Fibroblast of upper back skin (primary cell): ENCODE data around the gene CLDN22.

Source experiments
- DNase-seq: peaks from one replicate; pipeline ENCODE4 v3.0.0-alpha.2; 2013

CLDN22 gene

GRCh38 chr4:183318656-183319055, 1.4 kb downstream of the CLDN22 start:
- no peak for DNase-seq

DNA sequence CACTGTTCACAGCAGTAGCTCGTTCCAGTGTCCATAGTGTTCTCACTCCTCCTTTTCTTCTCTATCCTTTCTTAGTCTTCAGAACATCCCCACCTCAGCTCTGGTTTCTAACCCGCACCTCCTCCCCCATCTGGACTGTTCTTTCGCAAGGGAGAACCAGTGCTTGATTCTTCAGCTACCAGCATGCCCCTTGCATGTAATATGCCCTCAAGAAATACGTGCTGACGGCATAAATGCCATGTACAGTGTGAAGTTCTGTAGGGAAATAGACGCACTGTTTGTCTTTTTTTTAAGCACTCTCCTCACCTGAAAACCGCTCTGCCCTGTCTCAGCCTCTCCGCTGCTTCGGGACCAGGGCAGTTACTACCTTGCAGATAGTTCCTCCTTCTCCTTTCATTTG, 5.3 kb downstream of the CLDN22 start:
- DNase-seq = no peak

- DNase-seq = no peak
These were observed 5.7 kb downstream of the CLDN22 start for GRCh38 chr4:183314336-183314735.

DNA sequence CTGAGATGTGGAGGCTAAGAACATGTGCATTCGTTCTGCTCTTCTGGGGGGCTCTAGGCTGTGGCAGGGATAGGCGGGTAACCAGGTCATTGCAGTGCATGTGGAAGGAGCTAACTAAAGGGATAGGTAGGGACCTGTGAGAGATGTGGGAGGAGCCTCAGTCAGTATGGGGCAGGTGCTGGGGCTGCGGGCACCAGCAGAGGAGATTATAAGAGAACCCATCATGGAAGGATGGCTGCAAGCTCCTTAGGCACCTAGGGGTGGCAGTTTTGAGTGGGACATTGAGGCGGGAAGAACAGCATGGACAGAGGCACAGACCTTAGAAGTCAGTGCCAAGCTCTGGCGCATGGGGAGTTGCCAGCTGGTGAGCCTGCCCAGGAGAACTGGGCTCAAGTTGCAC, 7.2 kb downstream of the CLDN22 start:
- DNase-seq = no peak

- DNase-seq = no peak
These were observed 13.3 kb downstream of the CLDN22 start for GRCh38 chr4:183306811-183307210.

DNA sequence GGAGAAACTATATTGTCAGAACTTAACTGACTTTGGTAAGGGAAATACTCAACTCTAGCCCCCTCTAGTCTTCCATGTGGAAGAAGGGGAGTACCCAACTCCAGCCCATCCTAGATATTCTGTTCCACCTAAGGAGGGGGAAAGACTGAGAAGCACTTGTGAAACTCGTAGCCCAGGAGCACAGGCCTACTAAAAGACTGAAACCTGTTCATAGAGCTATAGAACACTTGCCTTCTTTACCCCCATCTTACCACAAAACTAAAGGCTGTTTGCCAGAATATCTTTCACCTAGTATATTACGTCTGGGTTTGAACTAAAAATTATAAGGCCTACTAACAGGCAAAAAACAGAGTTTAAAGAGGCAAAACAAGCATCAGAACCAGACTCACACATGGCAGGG, 15.5 kb downstream of the CLDN22 start:
- DNase-seq = no peak

DNA sequence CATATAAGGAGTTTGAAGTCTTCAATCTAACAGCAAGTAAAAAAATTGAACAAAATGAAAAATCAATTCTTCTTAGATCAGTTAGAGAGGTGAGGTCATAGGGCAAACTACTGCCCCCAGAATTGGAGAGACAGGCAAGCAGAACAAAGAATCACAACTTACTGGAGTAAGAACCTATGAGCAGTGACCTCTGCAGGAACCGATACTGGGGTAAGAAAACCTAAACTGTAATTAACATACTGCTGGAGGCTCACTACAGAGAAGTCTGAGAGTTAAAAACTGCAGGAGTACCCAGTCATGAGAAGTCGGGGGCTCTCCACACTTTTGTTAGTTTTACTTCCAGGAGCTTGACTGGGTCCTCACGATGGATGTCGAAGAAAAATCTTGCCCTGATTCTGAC, 16.0 kb downstream of the CLDN22 start:
- DNase-seq = no peak

DNA sequence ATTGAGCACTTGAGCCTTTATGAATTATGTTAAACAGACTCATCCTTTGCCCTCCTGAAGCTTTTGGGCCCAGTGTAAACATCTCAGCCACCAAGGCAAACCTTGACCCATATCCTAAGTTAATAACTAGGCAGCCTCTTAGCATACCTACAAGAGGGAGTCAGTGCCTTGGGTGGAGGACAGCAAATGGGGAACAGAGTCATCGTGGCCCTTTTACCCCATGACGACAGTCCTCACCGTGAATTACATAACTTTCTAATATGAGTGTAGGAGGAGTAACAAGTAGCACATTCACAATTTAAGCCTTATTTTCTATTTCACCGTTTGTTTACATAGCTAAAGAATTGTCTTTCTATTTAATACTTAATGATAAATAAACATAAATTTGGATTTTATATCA, 16.8 kb downstream of the CLDN22 start:
- no peak for DNase-seq

DNA sequence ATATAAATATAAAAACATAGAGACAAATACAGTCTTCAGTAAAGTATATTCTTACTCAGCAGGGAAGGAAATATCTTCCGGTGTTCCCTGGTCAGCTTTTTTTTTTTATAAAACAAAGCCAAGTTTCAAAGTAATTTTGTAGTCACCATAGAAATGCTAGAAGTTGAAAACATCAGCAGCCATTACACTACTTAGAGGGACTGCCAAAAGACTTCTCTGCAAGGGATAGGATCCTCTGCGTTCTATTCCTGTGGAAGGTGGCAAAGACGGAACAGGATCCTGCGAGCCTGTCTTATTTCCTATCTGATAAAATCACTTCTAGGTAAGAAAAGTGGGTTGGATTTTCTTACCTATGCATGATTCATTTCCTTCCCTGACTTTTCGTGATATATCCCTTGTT, 19.4 kb downstream of the CLDN22 start:
- no peak for DNase-seq

DNA sequence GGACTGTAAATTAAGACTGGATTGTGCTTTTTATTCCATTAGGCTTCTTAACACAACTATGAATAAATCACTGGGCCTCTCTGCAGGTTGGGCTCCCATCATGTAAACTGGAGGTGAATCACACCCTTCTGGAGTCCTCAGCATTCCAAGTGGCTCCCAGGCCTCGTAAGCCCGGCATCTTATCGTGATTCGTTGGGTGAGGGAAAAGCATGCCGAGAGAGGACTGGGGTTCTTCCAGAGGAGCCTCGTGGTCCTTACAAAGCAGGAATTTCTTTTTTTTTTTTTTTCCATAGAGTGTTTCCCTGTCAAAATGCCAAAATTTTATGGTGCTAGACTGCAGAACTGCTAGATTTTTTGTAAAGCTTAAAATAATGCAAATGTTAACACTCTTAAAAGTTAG, 20.0 kb downstream of the CLDN22 start:
- peak; percentile 60 for DNase-seq

DNA sequence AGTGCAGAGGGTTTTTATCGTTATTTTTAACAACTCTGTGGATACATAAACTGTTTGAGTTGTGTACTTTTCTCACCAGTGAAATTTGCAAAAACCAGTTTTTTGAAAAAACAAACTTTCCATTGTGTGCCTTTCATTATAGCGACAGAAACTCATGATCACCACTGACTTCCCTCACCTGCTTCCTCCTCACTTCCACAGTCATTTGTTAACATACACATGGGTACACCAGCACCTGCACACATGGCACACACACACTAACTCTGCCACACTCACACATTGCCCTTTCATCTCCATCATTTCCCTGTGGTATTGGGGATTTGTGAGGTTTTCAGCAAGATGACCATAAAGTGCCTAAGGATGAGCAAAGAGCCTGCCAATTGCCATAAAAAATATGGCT, 20.6 kb downstream of the CLDN22 start:
- no peak for DNase-seq

GRCh38 chr4:183297675-183298074, 22.4 kb downstream of the CLDN22 start:
- no peak for DNase-seq

- DNase-seq = no peak
These were observed 24.4 kb downstream of the CLDN22 start for GRCh38 chr4:183295711-183296110.

DNA sequence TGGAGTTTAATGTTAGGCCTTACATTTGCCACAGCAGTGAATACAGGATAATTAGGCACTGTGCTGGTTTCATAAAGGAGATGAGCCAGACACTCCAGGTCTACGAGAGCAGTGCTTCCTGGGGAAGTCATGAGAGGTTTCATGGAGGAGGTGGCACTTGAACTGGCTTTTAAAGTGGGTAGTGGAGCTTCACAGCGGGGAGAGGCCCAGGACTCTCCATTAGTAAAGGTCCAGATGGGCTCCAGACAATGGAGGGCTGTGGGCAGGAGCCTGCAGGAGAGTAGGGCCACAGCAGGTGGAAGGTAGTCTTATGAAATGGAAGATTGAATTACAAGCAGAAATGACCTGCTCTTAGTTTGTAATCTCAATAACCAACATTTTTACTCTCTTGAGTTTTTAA, 29.0 kb downstream of the CLDN22 start:
- no peak for DNase-seq

- no peak for DNase-seq
These were observed 30.4 kb downstream of the CLDN22 start for GRCh38 chr4:183289688-183290087.

GRCh38 chr4:183288955-183289354, 31.1 kb downstream of the CLDN22 start:
- DNase-seq = no peak

- no peak for DNase-seq
These were observed 32.4 kb downstream of the CLDN22 start for GRCh38 chr4:183287677-183288076.

DNA sequence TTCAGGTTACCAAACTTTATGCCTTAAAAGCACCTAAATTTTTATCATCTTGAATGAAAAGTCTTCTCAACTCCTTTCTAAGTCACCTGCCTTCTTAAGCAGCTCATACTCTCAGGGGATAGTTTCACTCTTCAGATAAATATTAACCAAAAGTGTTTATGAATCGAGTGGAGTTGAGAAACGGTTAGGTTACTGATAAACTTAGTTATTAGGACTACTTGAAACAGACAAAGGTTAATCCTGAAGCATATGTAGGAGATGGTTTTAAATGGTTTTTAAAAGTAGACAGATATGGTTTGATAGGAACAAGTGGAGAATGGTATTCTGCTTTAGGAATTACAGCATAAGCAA, 32.8 kb downstream of the CLDN22 start:
- no peak for DNase-seq

DNA sequence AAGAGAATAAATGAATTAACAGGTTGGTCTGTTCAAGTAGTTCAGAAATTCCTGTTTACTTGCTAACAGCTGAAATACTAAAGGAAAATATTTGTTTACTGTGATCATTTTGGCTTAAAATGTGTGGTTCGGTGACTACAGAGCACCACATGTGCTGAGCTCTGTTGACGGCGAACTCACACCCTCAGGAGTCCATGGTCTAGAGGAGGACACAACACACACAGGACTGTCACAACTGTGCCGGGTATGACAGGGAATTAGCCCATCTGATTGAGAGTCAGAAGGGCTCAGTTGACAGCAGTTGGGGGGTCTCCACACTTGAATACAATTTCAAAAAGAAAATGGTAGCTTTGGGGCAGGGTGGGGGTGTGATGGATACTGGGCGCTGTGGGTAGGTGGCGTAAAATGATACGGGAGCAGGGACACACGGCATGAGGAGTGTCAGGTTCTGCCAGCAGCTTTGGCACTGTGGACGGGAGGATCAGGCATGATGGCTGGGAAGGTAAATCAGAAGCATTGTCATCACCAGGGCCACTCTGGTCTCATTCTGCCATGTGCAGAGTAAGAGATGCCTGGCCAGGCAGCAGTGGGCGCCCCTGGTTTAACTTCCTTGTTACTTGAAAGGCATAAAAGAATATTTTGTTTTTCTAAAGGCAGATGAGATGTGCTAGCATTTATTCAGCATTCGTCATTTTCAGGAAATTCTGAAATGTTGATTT, 33.3 kb downstream of the CLDN22 start:
- no peak for DNase-seq

GRCh38 chr4:183285886-183286285, 34.2 kb downstream of the CLDN22 start:
- no peak for DNase-seq

GRCh38 chr4:183284965-183285364, 35.1 kb downstream of the CLDN22 start:
- peak; percentile 94 for DNase-seq

- no peak for DNase-seq
These were observed 35.8 kb downstream of the CLDN22 start for GRCh38 chr4:183284258-183284785.

GRCh38 chr4:183276106-183276505, 44.0 kb downstream of the CLDN22 start:
- DNase-seq = no peak

DNA sequence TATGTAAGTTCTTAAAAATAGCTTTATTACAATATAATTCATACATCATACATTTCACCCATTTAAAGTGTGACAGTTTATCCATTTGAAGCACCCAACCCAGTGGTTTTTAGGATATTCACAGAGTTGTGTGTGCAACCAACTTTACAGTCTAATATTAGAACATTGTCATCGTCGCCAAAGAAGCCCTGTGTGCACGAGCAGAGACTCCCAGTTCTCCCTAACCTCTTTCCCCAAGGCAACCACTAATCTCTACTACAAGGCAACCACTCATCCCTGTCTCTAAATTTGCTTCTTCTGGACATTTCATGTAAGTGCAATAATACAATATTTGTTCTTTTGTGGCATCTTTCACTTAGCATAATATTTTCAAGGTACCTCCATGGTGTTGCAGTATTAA, 47.7 kb downstream of the CLDN22 start:
- DNase-seq = no peak

DNA sequence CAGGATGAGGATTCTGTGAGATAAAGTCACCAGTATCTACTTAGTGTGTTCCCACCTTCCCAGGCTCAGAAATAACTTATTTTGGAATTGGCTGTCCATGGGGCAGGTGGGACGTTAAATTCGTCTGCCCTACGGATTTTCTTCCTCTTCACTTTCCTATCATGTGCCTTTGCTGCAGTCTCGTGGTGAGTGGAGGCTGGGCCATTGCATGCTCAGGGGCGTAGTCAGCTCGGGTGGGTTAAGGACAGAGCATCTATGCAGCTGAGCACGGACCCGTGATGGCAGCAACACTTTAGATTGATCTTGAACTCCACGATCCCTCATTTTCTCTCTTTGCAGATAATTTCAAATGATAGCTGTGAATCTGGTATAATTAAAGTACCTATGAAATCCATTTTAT, 51.5 kb downstream of the CLDN22 start:
- no peak for DNase-seq
